GM19397 (cell line): ENCODE data around the gene SRGAP1.
"Not testable (repeated sequence)": the region's sequence is repeated elsewhere in the genome, so short reads cannot be mapped to it uniquely, and the experiment has no call there.

Experiments
- ATAC-seq: cut with Tn5 transposase; IDR thresholded peaks from one replicate; pipeline ENCODE4 v1.9.1; 2021; ENCODE audit warnings: mild to moderate bottlenecking, moderate library complexity; ENCODE audit not compliant: unreplicated experiment

Gene SRGAP1

GRCh38 chr12:64036414-64036813 is 191.9 kb downstream of the SRGAP1 start:
- no peak for ATAC-seq

DNA sequence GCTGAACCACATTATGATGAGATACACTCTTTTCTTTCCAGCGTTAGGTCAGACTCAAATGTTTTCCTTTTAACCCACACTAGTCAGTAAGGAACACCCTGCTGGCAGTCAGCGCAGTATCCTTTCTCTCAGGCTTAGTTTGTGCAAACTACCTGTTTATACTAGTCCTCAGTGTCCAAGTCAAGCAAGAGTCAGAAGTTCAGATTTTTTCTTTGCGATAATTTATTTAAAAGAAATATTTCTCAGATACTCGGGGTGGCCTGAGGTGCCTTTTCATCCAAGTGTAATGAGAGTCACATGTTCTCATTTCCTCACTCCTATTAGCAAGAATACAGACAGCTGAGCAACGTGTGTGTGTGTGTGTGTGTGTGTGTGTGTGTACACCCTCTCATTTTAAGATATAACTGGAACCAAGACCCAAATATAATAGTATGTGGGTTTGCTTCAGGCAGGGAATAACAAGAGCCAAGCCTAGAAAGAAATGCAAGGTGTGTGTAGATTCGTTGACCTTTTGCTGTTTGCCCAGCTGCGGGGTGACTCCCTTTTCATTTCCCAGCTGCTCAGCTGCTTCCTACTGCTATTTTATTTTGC is 194.9 kb downstream of the SRGAP1 start:
- no peak for ATAC-seq

- no peak for ATAC-seq
These were observed 198.4 kb downstream of the SRGAP1 start for GRCh38 chr12:64042911-64043310.

GRCh38 chr12:64044191-64044590 is 199.7 kb downstream of the SRGAP1 start:
- no peak for ATAC-seq

GRCh38 chr12:64051057-64051456 is 206.6 kb downstream of the SRGAP1 start:
- no peak for ATAC-seq

- ATAC-seq: no peak
These were observed 208.6 kb downstream of the SRGAP1 start for GRCh38 chr12:64053117-64053516.

- ATAC-seq: no peak
These were observed 209.6 kb downstream of the SRGAP1 start for GRCh38 chr12:64054079-64054520.

GRCh38 chr12:64056741-64057140 is 212.2 kb downstream of the SRGAP1 start:
- ATAC-seq: no peak

DNA sequence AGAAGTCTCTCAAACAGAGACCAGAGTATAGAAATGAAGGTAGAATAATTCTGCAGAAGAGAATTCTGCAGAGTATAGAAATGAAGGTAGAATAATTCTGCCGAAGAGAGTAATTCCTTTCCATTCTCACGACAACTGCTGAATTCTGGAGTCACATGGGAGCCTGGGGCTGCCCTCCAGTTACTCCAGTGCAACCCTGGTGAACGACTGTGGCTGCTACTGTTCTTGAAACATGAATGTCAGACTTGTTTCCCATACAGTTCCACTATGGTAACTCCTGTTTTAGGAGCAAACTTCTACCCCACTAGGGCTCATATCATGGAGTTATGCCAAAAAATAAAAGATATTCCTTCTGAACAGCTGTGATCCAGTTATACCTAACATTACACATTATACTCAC is 213.2 kb downstream of the SRGAP1 start:
- ATAC-seq: no peak

DNA sequence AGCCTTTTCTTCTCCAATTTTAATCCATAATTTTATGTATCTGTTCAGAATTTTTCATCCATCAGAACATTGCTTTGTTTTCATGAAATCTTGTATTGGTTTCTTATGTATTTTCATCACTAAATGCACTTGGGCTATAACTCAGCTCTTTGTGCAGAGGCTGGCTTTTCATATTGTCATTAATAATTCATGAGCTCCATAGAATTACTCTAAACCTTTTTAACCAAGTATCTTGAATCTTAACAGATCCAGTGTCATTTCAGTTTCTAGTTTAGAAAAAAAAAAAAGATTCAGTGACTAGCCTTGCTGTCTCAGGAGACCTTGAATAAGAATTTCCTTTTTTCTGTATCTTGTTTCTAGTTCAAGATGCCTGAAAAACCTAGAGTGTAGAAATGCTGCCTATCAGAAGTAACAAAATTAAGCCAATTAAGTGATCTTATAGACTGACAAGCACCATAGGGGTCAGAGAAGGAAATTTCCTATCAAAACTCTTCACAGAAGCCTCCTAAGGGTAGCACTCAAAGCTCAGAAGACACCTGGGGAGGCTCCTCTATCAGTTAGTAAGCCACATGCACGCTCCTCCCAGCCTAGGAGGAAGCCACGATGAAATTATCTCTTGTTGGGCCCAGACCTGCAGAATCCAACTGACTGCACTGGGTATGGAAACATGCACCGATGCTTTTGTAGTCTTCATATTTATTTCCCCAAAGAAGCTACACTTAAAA is 214.2 kb downstream of the SRGAP1 start:
- ATAC-seq: no peak

DNA sequence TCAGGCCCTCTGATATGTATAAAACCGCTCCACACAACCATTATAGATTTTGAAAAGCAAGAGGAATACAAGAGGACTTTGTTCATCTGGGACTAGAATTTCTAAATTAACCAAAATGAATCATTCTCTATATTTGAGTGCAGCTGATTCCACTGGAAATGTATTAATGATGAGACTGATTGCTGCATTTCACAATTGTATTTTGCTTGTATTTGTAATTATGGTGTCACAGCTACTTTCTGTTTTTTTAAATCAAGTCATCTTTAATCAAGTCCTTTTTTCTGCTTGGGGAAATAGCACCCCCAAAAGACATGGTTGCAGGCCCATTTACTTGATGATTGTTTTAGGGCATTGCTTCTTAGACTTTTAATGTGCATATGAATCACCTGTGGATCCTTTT is 215.2 kb downstream of the SRGAP1 start:
- no peak for ATAC-seq

- no peak for ATAC-seq
These were observed 217.4 kb downstream of the SRGAP1 start for GRCh38 chr12:64061868-64062375.

- ATAC-seq: no peak
These were observed 218.6 kb downstream of the SRGAP1 start for GRCh38 chr12:64063121-64063520.

DNA sequence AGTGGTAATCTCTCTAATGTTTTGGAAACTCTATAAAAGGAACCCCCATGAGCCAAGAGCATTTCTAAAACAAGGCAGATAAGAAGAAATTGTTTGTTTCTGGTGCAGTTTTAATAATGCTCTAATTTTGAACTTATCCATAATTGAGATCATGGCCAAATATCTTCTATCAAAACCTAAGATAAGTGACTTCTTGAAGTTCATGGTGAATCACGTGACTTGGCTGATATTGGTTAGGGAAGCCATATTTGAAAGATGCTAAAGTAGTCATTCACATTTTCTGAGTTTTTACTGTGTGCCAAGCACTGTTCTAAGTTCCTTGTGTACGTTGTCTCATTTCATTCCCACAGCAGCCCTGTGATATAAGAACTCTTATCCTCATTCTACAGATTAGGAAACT is 219.7 kb downstream of the SRGAP1 start:
- no peak for ATAC-seq

DNA sequence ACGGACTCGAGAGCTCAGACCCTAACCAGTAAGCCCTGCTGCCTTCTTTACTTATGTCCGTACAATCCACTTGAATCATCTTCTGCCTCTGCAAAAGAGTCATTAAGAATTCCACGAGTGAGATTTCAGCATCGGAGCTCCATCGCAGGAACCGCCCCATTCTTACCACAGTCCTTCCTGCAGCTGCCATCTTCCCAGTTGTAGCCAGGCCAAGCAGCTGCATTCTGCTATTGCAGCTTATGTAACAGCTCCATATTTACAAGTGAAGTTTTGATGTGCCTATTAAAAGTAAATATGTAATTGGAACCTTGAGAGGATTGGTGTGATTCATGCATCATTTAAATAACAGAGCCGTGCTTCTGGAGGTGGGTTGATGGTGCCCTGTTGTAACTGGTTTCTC is 220.2 kb downstream of the SRGAP1 start:
- no peak for ATAC-seq

DNA sequence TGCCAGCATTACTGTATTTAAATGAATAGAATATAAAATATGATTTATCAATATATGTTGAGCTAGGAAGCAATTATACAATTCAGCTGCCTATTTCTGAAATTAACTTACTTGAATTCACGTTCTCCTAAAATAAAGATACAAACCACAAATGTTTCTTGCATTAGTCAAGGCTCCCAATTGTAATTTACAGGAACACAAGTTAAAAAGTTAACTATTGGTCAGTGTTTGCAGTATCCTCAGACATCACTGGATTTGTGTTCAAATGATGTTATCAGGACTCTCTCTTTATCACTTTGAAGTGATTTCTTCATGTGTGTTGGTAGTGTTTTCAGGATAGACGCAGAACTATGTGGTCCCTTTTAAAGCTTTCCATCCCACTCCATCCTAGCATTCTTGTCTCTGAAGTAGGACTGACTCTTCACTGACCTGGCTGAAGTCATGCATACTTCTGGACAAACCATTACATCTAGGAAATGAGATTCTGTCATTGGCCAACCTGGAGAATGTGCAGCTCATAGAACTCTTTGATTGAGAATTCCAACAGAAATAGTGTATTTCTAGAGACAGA is 221.5 kb downstream of the SRGAP1 start:
- no peak for ATAC-seq

- ATAC-seq: no peak
These were observed 222.3 kb downstream of the SRGAP1 start for GRCh38 chr12:64066776-64067175.

DNA sequence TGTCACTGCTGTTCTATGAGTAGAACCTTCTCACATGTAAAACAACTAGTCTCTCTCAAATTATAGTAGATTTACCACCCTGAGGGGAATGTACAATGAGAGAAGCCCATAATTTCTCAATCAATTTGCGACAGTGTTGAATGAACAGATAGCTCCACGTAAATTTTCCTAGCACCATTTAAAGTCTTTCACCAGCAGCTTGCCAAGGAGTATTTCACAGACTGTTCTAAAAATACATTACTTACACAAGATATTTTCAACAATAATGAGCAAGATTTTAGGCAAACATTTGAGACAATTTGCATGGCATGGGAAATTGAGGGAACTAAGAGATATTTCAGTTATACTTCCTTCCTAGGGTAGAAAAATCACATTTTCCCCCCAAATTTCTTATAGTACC is 226.0 kb downstream of the SRGAP1 start:
- no peak for ATAC-seq

DNA sequence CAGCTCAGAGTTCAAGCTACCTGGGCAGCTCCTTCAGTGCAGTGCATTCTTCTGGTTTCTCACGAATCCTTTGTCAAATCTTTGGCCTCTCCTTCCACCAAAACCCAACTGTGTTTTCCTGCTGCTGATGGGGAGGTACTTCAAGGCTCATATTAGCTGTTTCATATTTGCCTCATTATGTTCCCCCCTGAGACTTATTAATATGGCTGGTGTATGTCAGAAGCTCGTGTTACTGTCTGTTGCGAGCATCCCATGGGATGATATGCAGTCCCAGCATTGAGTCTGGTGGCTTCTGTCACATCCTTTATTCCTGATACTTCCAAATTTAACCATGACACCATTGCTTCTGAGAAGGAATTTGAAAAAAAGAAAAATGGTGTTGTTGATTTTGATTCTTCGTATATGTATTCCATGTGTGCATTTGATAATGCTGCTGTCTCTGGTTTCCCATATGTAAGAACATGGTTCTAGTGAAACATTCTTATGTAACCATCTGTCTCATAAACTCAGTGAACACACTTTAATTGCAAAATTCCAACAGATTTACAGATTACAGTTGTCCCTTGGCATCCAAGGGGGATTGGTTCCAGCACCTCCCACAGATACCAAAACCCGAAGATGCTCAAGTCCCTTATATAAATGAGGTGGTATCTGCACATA is 228.5 kb downstream of the SRGAP1 start:
- no peak for ATAC-seq

- not testable (repeated sequence) for ATAC-seq
These were observed 232.1 kb downstream of the SRGAP1 start for GRCh38 chr12:64076565-64076964.

DNA sequence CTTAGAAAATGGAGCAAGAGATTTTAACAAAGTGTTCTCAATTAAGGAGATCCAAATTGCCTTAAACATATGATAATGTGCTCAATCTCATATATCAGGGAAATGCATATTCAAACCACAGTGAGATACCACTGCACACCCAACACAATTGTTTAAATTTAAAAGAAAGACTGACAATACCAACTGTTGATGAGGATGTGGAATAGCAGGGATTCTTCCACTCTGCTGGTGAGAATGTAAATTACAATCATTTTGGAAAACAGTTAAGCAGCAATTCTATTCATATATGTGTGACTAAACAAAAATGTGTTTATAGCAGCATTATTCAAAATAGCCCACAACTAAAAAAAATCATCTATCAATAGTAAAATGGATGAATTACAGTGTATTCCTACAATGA is 233.4 kb downstream of the SRGAP1 start:
- ATAC-seq: no peak
